Mesenchymal stem cell (in vitro differentiated cells and primary cell): ENCODE results near the gene XK.
"Not testable (repeated sequence)": the region's sequence is repeated elsewhere in the genome, so short reads cannot be mapped to it uniquely, and the experiment has no call there.

Experiments used
- DNase-seq: peaks from one replicate; pipeline ENCODE4 v3.0.0-alpha.2; 2013
- H2AFZ ChIP-seq: one replicate; pipeline ENCODE4 v1.6.1; 2013; ENCODE audit warnings: low read depth, mild to moderate bottlenecking, control low read depth, inconsistent platforms, low read length, moderate library complexity
- H2AK5ac ChIP-seq: 2 replicates; pipeline ENCODE4 v1.6.1; 2013; ENCODE audit warnings: low read length, moderate library complexity, mild to moderate bottlenecking, inconsistent platforms; ENCODE audit not compliant: severe bottlenecking
- H2BK120ac ChIP-seq: one replicate; pipeline ENCODE4 v1.6.1; 2013; ENCODE audit warnings: low read depth, mild to moderate bottlenecking, inconsistent platforms, low read length, moderate library complexity
- H2BK12ac ChIP-seq, 2 experiments: one replicate each; pipeline ENCODE4 v1.6.1; 2013; ENCODE audit warnings: inconsistent platforms in 2 of 2, low read length in 2 of 2, mild to moderate bottlenecking in 2 of 2, moderate library complexity in 2 of 2, control low read depth in 1 of 2
- H2BK15ac ChIP-seq: one replicate; pipeline ENCODE4 v1.6.1; 2013; ENCODE audit warnings: mild to moderate bottlenecking, low read depth, inconsistent platforms; ENCODE audit not compliant: poor library complexity, severe bottlenecking
- H2BK5ac ChIP-seq: 2 replicates; pipeline ENCODE4 v1.6.1; 2013; ENCODE audit warnings: low read depth, mild to moderate bottlenecking, low read length, control low read depth, inconsistent platforms; ENCODE audit not compliant: poor library complexity, severe bottlenecking
- H3K14ac ChIP-seq, 2 experiments: one replicate each; pipeline ENCODE4 v1.6.1; 2013; ENCODE audit warnings: inconsistent platforms in 2 of 2, low read length in 2 of 2, control low read depth in 1 of 2, mild to moderate bottlenecking in 1 of 2, moderate library complexity in 1 of 2
- H3K18ac ChIP-seq, 2 experiments: one replicate each; pipeline ENCODE4 v1.6.1; 2013; ENCODE audit warnings: inconsistent platforms in 2 of 2, low read length in 2 of 2, control low read depth in 1 of 2, low read depth in 1 of 2, mild to moderate bottlenecking in 1 of 2
- H3K23ac ChIP-seq, 2 experiments: one replicate each; pipeline ENCODE4 v1.6.1; 2013; ENCODE audit warnings: inconsistent platforms in 2 of 2, low read length in 2 of 2, mild to moderate bottlenecking in 2 of 2, moderate library complexity in 2 of 2, control low read depth in 1 of 2
- H3K27ac ChIP-seq: 2 replicates; pipeline ENCODE4 v1.5.1; 2013; ENCODE audit warnings: mild to moderate bottlenecking, moderate library complexity, low read length, control low read depth, inconsistent platforms; ENCODE audit not compliant: poor library complexity, severe bottlenecking
- H3K27me3 ChIP-seq, 2 experiments: 2 replicates each; pipeline versions ENCODE4 v1.6.1 to v1.7.0; 2013; ENCODE audit warnings: low read length in 2 of 2, mild to moderate bottlenecking in 2 of 2, moderate library complexity in 2 of 2, control low read depth in 1 of 2, inconsistent platforms in 1 of 2; ENCODE audit not compliant: control insufficient read depth in 1 of 2, insufficient read depth in 1 of 2
- H3K36me3 ChIP-seq, 2 experiments: 2 replicates each; pipeline versions ENCODE4 v1.6.1 to v1.7.0; 2013; ENCODE audit warnings: low read length in 2 of 2, control low read depth in 1 of 2, inconsistent platforms in 1 of 2, low read depth in 1 of 2, mild to moderate bottlenecking in 1 of 2; ENCODE audit not compliant: insufficient read depth in 2 of 2, control insufficient read depth in 1 of 2
- H3K4ac ChIP-seq, 2 experiments: one replicate each; pipeline ENCODE4 v1.6.1; 2013; ENCODE audit warnings: inconsistent platforms in 2 of 2, low read length in 2 of 2, mild to moderate bottlenecking in 2 of 2, moderate library complexity in 2 of 2, control low read depth in 1 of 2, low read depth in 1 of 2
- H3K4me1 ChIP-seq: 2 replicates; pipeline ENCODE4 v1.6.1; 2013; ENCODE audit warnings: low read depth, low read length, control low read depth; ENCODE audit not compliant: control insufficient read depth, insufficient read depth
- H3K4me2 ChIP-seq: 2 replicates; pipeline ENCODE4 v1.6.1; 2013; ENCODE audit warnings: low read length, mild to moderate bottlenecking, inconsistent platforms; ENCODE audit not compliant: poor library complexity, severe bottlenecking
- H3K4me3 ChIP-seq, 2 experiments: 2 replicates each; pipeline versions ENCODE4 v1.5.1 to v1.7.0; 2013; ENCODE audit warnings: low read length in 2 of 2, mild to moderate bottlenecking in 2 of 2, control low read depth in 1 of 2, low read depth in 1 of 2; ENCODE audit not compliant: insufficient read depth in 1 of 2
- H3K79me1 ChIP-seq: replicated peaks from 2 replicates; pipeline ENCODE4 v1.6.1; 2013; ENCODE audit warnings: mild to moderate bottlenecking, control low read depth, low read length, inconsistent platforms; ENCODE audit not compliant: poor library complexity, severe bottlenecking
- H3K9ac ChIP-seq: 2 replicates; pipeline ENCODE4 v1.7.0; 2013; ENCODE audit warnings: mild to moderate bottlenecking, low read length, moderate library complexity
- H3K9me3 ChIP-seq: 2 replicates; pipeline ENCODE4 v1.7.0; 2013; ENCODE audit warnings: mild to moderate bottlenecking, low read length; ENCODE audit not compliant: control insufficient read depth
- H4K8ac ChIP-seq: one replicate; pipeline ENCODE4 v1.6.1; 2013; ENCODE audit warnings: inconsistent platforms, mild to moderate bottlenecking, low read length, moderate library complexity
- H4K91ac ChIP-seq: one replicate; pipeline ENCODE4 v1.6.1; 2013; ENCODE audit warnings: mild to moderate bottlenecking, low read length, inconsistent platforms
- WGBS: methylation state at CpG from one replicate; pipeline ENCODE4 v1.1.7; 2013; ENCODE audit warnings: mixed read lengths; 5-methylcytosine and 5-hydroxymethylcytosine counted together

XK gene

DNA sequence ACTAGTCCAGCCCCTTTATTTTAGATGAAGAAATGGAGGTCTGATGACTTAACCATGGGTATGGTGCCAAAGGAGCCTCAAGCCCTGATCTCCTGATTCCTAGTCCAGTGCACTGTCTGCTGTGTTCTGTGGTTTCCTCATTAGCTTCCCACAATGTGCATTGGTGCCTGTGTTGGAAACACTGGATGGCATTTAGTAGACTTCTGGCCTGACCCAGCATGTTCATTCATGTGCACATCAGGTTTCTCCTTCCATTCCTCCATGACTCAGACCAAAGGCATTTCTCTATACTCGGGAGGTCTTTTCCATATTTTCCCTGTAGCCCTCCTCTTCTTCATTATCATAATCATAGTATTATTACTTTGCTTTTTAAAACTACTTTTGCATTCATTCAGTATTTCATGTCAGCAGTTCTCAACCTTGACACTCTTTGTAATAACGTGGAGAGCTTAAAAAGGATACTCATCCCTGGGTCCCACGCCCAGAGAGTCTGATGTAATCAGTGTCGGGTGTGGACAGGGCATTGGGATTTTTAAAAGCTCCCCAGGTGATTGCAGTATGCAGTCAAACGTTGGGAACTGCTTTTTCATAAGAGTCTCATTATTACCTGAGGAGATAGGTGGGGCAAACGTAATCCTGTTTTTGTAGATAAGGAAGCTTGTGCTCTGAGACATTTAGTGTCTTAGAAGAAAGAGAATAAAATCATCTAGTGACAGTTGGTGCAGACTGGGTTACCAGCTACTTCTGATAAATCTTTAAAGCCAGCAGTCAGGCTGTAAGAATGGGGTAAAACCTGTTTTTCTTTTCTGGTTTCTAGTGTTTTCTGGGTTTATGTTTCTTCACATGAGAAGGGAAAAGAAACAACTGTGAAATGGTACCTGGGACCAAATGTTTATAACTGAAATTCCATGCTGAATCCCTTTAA lies 40.9 kb upstream of the XK start:
- no peak overlapping the region for H2BK12ac ChIP-seq
- no peak overlapping the region for H4K8ac ChIP-seq
- no peak overlapping the region for H3K9ac ChIP-seq
- no peak overlapping the region for H3K4ac ChIP-seq
- H3K14ac ChIP-seq = no peak overlapping the region
- no peaks in the 10 kb centered on the region for H3K79me1 ChIP-seq
- no peak overlapping the region for H2BK120ac ChIP-seq
- no peak overlapping the region for H2AK5ac ChIP-seq
- 63% methylated on average over 5 of the region's 6 CpGs for WGBS
- no peak overlapping the region for H2BK5ac ChIP-seq
- H3K27ac ChIP-seq = no peak overlapping the region
- no peak overlapping the region for H3K23ac ChIP-seq
- no peaks in the 10 kb centered on the region for H3K9me3 ChIP-seq
- no peak overlapping the region for H4K91ac ChIP-seq
- H2AFZ ChIP-seq = no peak overlapping the region
- no peaks in the 10 kb centered on the region for H3K4me1 ChIP-seq
- no peak overlapping the region for H3K4me3 ChIP-seq
- no peak overlapping the region for H2BK15ac ChIP-seq
- no peak for DNase-seq
- peaks cover 0 to 12% of the 10 kb centered on the region in 2 experiments for H3K27me3 ChIP-seq
- no peak overlapping the region for H3K4me2 ChIP-seq
- H3K36me3 ChIP-seq = no peaks in the 10 kb centered on the region
- no peak overlapping the region for H3K18ac ChIP-seq

DNA sequence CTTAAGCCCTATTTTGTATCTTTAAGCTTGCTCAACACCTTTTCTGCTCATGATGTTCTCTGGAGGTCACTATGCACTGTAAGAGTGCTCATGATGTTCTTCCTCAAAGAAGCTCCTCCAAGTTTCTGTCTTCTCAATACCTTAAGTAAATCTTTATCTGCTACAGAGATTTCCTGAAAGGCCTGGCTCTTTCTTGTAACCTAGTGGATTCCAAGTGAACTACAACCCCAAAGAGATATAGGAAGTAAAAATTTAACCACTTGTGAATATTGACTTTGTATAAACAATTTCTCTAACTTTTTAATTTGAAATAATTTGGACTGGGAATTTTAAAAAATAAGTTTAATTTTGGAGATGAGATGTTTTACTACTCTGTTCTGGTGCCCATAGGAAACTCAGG lies 39.3 kb upstream of the XK start:
- Histone ChIP-seq H3K4me3 (no peak overlapping the region), H3K9ac (no peak overlapping the region), H4K8ac (no peak overlapping the region), H4K91ac (no peak overlapping the region), H3K14ac (no peak overlapping the region), H3K4me1 (no peaks in the 10 kb centered on the region), H2BK15ac (no peak overlapping the region), H3K23ac (no peak overlapping the region), H2AFZ (no peak overlapping the region), H3K4me2 (no peak overlapping the region), H3K18ac (no peak overlapping the region), H3K27ac (no peak overlapping the region), H3K9me3 (no peaks in the 10 kb centered on the region), H2AK5ac (no peak overlapping the region), H2BK120ac (no peak overlapping the region), H2BK12ac (no peak overlapping the region), H2BK5ac (no peak overlapping the region), H3K27me3 (peaks cover 0 to 9% of the 10 kb centered on the region in 2 experiments), H3K79me1 (no peaks in the 10 kb centered on the region), H3K4ac (no peak overlapping the region), H3K36me3 (no peaks in the 10 kb centered on the region)
- DNase-seq = no peak

DNA sequence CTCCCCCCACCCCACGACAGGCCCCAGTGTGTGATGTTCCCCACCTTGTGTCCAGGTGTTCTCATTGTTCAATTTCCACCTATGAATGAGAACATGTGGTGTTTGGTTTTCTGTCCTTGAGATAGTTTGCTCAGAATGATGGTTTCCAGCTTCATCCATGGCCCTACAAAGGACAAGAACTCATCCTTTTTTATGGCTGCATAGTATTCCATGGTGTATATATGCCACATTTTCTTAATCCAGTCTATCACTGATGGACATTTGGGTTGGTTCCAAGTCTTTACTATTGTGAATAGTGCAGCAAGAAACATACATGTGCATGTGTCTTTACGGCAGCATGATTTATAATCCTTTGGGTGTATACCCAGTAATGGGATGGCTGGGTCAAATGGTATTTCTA lies 34.7 kb upstream of the XK start:
- not testable (repeated sequence) for H2BK5ac ChIP-seq, H3K9ac ChIP-seq
- WGBS = no CpG with 5 or more reads among the region's 2 CpGs

DNA sequence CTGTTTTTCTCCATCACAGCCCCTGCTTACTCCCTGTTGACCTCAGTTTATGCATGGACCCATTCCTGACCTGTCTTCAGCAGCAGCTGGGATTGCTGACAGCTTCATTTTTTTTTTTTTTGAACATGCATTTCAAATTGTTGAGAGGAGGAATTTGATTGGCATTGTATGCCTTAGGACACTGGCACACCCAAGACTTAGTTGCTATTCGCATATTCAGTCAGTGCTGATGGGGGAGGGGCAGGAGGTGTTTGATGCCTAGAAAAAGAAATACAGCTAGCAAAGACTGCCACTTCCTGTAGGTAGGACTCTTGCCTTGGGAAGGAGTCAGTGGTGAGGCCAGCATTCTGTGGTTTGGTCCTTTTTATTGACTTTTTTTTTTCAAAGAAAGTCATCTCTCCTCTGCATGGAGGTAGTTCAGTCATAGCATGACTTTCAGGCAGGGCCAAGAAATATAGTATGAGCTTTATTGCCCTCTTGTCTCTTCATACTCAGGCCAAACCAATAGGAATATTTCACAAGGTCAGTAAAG lies 33.6 kb upstream of the XK start:
- Histone ChIP-seq H3K36me3 (no peaks in the 10 kb centered on the region), H3K23ac (no peak overlapping the region), H3K18ac (no peak overlapping the region), H4K8ac (no peak overlapping the region), H3K9me3 (no peaks in the 10 kb centered on the region), H3K4ac (no peak overlapping the region), H2BK5ac (no peak overlapping the region), H4K91ac (no peak overlapping the region), H3K27me3 (peaks cover 0 to 11% of the 10 kb centered on the region in 2 experiments), H2AK5ac (no peak overlapping the region), H3K4me3 (no peak overlapping the region), H2BK12ac (no peak overlapping the region), H2BK15ac (no peak overlapping the region), H3K79me1 (no peaks in the 10 kb centered on the region), H3K9ac (no peak overlapping the region), H2BK120ac (no peak overlapping the region), H3K27ac (no peak overlapping the region), H3K14ac (no peak overlapping the region), H3K4me1 (no peaks in the 10 kb centered on the region), H2AFZ (no peak overlapping the region), H3K4me2 (no peak overlapping the region)
- DNase-seq = no peak
- WGBS = 82% methylated on average over 1 of the region's 1 CpG

More for the DNA sequence above, 34.7 kb upstream of the XK start:
- H3K27ac ChIP-seq, H3K36me3 ChIP-seq, H3K4me1 ChIP-seq, H3K14ac ChIP-seq, H3K4ac ChIP-seq, H3K9me3 ChIP-seq, H2AFZ ChIP-seq, H2BK12ac ChIP-seq, H3K23ac ChIP-seq, H4K91ac ChIP-seq, H4K8ac ChIP-seq, H2BK15ac ChIP-seq, H3K4me3 ChIP-seq, H2AK5ac ChIP-seq, H3K4me2 ChIP-seq, H3K79me1 ChIP-seq, DNase-seq, H2BK120ac ChIP-seq, H3K18ac ChIP-seq: not testable (repeated sequence)
- H3K27me3 ChIP-seq = peaks cover 0 to 11% of the 10 kb centered on the region in 2 experiments
